ENCODE measurements around the gene ZEB2. TPM values are rescaled to one million over a fixed set of nuclear protein-coding genes. Genes with fewer than 3 reads are reported as not detected.

ZEB2 gene
- total and polyA plus RNA-seq, 2 of the 13 experiments (the other 11 are each of a cell fraction or from before 2014, with no cell fraction given) = 0.07 TPM; not detected in 1

DNA sequence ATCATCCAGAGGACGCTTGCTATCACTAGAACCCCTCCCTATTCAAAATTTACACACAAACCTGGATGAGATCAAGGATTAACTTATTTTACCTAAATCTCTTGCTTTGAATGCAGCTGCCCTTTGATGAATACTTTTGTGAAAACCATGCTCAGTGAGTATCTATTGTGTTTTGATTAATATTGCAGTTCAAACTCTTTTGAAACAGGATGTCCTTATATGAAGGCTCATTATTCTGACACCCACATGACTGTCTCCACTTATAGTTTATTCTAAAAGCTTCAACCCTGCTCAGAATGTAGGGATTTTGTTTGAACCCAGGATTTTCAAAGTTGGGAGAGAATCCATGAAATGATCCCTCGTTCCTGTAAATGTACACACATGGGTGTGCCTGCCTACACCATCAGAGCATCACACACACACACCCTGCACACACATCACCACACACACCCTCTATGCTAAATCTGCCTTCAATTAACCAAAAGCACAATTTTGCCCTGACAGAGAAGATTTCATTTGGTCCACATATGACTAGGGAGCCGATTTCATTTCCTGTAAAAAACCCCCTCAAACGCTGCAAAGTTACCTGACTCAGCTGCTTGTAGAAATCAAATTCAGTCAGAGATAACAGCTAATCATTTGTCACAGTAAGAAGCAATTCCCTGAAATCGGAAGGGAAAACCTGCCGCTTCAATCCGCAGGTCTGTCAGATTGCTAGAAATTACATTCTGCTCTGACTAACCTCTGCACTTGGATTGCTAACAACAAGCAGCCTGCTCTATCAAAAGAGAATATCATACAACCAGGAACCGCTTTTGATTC, 65.2 kb downstream of the ZEB2 start:
- Histone ChIP-seq H3K4me2 (ENCODE audit: low read depth, low read length) (no peak overlapping the region), H3K4me3 (replicated peaks in 1 of 3; ENCODE audit: insufficient read depth in 1 of 3, low read depth in 2 of 3, low read length in 3 of 3) (no peak overlapping the region), H4K20me1 (ENCODE audit: insufficient read depth, low read length) (no peaks in the 10 kb centered on the region), H3K9ac (ENCODE audit: insufficient read depth, low read depth, low read length) (no peak overlapping the region), H3K4me1 (ENCODE audit: insufficient read depth, low read length) (no peaks in the 10 kb centered on the region), H2AFZ (ENCODE audit: low read length) (no peak overlapping the region), H3K27ac (ENCODE audit: extremely low read length, insufficient read depth, low read length) (no peak overlapping the region), H3K27me3 (ENCODE audit: control insufficient read depth in 1 of 2, insufficient read depth in 2 of 2, low read length in 2 of 2) (peaks cover 0 to 21% of the 10 kb centered on the region in 2 experiments; a peak in 2 of 5 replicates), H3K36me3 (replicated peaks in 1 of 2; ENCODE audit: control insufficient read depth in 1 of 2, insufficient read depth in 2 of 2, low read length in 2 of 2) (no peaks in the 10 kb centered on the region), H3K9me3 (ENCODE audit: low read length) (no peaks in the 10 kb centered on the region), H3K79me2 (ENCODE audit: insufficient read depth, low read length) (no peaks in the 10 kb centered on the region)
- intact Hi-C loops (cut with micrococcal nuclease; ENCODE audit: unreplicated experiment) (no loop called here), in situ Hi-C loops (cut with HindIII; ENCODE audit: extremely low pct_ligation_motif_present, low pct_unique_long_range_greater_than_20kb) (no loop called here)
- TF ChIP-seq, protein P1, sequence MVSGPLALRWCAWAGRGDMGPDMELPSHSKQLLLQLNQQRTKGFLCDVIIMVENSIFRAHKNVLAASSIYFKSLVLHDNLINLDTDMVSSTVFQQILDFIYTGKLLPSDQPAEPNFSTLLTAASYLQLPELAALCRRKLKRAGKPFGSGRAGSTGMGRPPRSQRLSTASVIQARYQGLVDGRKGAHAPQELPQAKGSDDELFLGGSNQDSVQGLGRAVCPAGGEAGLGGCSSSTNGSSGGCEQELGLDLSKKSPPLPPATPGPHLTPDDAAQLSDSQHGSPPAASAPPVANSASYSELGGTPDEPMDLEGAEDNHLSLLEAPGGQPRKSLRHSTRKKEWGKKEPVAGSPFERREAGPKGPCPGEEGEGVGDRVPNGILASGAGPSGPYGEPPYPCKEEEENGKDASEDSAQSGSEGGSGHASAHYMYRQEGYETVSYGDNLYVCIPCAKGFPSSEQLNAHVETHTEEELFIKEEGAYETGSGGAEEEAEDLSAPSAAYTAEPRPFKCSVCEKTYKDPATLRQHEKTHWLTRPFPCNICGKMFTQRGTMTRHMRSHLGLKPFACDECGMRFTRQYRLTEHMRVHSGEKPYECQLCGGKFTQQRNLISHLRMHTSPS (CRISPR knock-in tag; IDR thresholded peaks at IDR 0.05; ENCODE audit: low read depth) = no peak
- TF ChIP-seq CBX2 (IDR thresholded peaks at IDR 0.05; ENCODE audit: low read depth, low read length) (0 out of 2 replicates have a peak, but pooled peaks have one; percentile 22), CBX2 (CRISPR knock-in tag; IDR thresholded peaks at IDR 0.05; ENCODE audit: low read depth) (no peak), ZNF572 (CRISPR knock-in tag; IDR thresholded peaks at IDR 0.05) (no peak), ZNF629 (CRISPR knock-in tag; conservative IDR thresholded peaks at IDR 0.05) (no peak), ZEB1 (IDR thresholded peaks at IDR 0.05; ENCODE audit: insufficient replicate concordance, low read depth) (no peak)
- TF ChIP-seq, protein P2, sequence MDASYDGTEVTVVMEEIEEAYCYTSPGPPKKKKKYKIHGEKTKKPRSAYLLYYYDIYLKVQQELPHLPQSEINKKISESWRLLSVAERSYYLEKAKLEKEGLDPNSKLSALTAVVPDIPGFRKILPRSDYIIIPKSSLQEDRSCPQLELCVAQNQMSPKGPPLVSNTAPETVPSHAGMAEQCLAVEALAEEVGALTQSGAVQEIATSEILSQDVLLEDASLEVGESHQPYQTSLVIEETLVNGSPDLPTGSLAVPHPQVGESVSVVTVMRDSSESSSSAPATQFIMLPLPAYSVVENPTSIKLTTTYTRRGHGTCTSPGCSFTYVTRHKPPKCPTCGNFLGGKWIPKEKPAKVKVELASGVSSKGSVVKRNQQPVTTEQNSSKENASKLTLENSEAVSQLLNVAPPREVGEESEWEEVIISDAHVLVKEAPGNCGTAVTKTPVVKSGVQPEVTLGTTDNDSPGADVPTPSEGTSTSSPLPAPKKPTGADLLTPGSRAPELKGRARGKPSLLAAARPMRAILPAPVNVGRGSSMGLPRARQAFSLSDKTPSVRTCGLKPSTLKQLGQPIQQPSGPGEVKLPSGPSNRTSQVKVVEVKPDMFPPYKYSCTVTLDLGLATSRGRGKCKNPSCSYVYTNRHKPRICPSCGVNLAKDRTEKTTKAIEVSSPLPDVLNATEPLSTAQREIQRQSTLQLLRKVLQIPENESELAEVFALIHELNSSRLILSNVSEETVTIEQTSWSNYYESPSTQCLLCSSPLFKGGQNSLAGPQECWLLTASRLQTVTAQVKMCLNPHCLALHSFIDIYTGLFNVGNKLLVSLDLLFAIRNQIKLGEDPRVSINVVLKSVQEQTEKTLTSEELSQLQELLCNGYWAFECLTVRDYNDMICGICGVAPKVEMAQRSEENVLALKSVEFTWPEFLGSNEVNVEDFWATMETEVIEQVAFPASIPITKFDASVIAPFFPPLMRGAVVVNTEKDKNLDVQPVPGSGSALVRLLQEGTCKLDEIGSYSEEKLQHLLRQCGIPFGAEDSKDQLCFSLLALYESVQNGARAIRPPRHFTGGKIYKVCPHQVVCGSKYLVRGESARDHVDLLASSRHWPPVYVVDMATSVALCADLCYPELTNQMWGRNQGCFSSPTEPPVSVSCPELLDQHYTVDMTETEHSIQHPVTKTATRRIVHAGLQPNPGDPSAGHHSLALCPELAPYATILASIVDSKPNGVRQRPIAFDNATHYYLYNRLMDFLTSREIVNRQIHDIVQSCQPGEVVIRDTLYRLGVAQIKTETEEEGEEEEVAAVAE (CRISPR knock-in tag; IDR thresholded peaks at IDR 0.05; ENCODE audit: borderline replicate concordance) = no peak
- POLR2A ChIA-PET = no interaction called here
- WGBS (ENCODE audit: low lambda C conversion rate) = 7% methylated on average over 8 of the region's 8 CpGs
- FAIRE-seq (no peak), DNase-seq (ENCODE audit: low spot score) (no peak), ATAC-seq (no peak)
- no TSS peak for BruUV-seq (replicated peaks)
- CTCF ChIA-PET (ENCODE audit: low intra/inter-chr PET ratio, low total read pairs) = no interaction called here

All from HepG2 (cell line).